ENCODE data around the gene LAMA2. TPM values are rescaled to one million over a fixed set of nuclear protein-coding genes. Genes with fewer than 3 reads are reported as not detected.
"Not testable (repeated sequence)": the region's sequence is repeated elsewhere in the genome, so short reads cannot be mapped to it uniquely, and the experiment has no call there.

Gene LAMA2
- total and polyA plus RNA-seq, 5 donors: 28.7 to 176 (median 134) TPM

DNA sequence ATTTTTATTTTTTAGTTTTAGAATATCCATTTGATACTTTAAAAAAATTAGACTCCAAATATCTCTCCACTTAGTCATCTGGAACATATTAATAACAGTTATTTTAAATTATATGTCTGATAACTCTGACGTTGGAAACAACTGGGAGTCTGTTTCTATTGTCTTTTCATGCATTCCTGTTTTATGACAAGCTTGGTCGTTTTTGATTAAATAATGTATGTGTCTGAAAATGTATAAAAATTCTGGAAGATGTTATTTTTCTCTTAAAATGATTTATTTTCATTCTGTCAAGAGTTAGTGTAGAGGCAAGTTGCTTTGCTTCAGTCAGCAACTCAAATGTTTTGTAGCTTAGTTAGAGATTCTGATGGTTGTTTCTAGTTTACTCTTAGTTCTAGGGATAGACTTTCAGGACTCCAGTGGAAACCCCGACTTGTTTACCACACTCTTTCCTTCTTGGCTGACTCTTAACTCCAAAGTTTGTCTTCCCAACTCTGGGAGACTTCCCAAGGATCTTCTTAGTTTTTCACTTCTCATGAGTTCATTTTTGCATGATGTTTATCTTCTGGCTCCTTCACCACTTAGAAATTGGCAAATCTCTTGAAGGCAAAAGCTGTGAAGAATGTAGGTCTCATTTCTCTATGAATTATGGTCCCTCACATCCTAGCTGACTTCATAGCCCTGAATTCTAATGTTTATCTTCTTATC is 190.9 kb downstream of the LAMA2 start:
- intact Hi-C loops (cut with DNase I): no loop called here
- peaks cover 3% of the 10 kb centered on the region for H3K4me1 ChIP-seq (ENCODE audit: control insufficient read depth, insufficient read depth, low read length)
- ATAC-seq (peak in 1 of 2 donors; percentile 14), DNase-seq (no peak)
- H3K4me3 ChIP-seq (ENCODE audit: low read length): no peak overlapping the region
- H3K27me3 ChIP-seq (ENCODE audit: control insufficient read depth, insufficient read depth): no peaks in the 10 kb centered on the region
- 39% methylated on average over 3 of the region's 3 CpGs for WGBS
- H3K27ac ChIP-seq (ENCODE audit: low read length): no peak overlapping the region
- no peaks in the 10 kb centered on the region for H3K9me3 ChIP-seq (ENCODE audit: control insufficient read depth, low read length)

DNA sequence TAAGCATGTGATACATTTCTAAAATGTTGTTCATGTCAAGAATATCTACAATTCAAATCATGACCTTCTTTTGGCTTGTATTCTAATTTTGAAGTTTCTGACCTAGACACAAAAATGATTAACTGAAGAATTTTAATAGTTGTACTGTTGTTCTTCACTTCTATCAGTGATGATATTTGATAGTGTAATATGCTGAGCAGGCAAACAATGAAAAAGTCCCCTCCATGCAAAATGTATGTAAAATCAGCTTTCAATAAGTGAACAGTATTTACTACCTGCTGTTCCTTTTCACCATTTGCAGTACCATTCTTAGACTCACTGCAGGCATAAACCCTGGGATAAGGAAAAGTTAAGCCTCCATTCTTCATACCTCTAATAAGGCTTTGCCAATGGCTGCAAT is 201.5 kb downstream of the LAMA2 start:
- H3K4me3 ChIP-seq (ENCODE audit: low read length): no peak overlapping the region
- ATAC-seq (no peak), DNase-seq (no peak)
- no peaks in the 10 kb centered on the region for H3K9me3 ChIP-seq (ENCODE audit: control insufficient read depth, low read length)
- H3K27me3 ChIP-seq (ENCODE audit: control insufficient read depth, insufficient read depth): no peaks in the 10 kb centered on the region
- H3K4me1 ChIP-seq (ENCODE audit: control insufficient read depth, insufficient read depth, low read length): no peaks in the 10 kb centered on the region
- H3K27ac ChIP-seq (ENCODE audit: low read length): no peak overlapping the region
- intact Hi-C loops (cut with DNase I): no loop called here

DNA sequence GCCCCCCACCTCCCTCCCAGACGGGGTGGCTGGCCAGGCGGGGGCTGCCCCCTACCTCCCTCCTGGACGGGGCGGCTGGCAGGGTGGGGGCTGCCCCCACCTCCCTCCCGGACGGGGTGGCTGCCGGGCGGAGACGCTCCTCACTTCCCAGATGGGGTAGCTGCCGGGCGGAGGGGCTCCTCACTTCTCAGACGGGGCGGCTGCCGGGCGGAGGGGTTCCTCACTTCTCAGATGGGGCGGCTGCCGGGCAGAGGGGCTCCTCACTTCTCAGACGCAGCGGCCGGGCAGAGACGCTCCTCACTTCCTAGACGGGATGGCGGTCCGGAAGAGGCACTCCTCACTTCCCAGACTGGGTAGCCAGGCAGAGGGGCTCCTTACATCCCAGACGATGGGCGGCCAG is 205.5 kb downstream of the LAMA2 start:
- intact Hi-C loops (cut with DNase I); H3K27ac ChIP-seq (ENCODE audit: low read length); H3K4me1 ChIP-seq (ENCODE audit: control insufficient read depth, insufficient read depth, low read length); H3K27me3 ChIP-seq (ENCODE audit: control insufficient read depth, insufficient read depth); H3K4me3 ChIP-seq (ENCODE audit: low read length); ATAC-seq; H3K9me3 ChIP-seq (ENCODE audit: control insufficient read depth, low read length): not testable (repeated sequence)
- WGBS: 95% methylated on average over 26 of the region's 26 CpGs
- peak in 2 of 3 donors; percentile 41 to 45 for DNase-seq

DNA sequence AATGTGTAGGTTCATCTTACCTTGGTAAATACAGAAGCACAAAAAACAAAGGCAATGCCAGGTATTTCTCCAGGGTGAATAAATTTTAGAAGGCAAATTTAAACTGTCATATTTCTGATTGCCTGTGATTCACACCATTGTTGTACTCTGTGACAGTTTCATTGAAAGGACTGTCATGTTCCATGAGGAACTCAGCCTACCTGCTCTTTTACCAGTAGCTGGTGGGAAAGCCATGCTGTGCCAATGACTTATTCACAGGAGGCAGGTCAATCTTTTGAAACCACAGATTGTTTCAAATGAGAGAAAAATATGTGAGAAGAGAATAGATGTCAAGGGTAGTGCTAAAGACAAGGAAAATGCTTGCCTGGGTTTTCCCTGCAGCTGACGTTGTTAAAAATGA is 206.4 kb downstream of the LAMA2 start:
- no peak for DNase-seq
- H3K9me3 ChIP-seq (ENCODE audit: control insufficient read depth, low read length): no peaks in the 10 kb centered on the region
- no peak overlapping the region for H3K27ac ChIP-seq (ENCODE audit: low read length)
- H3K4me3 ChIP-seq (ENCODE audit: low read length): no peak overlapping the region
- no peaks in the 10 kb centered on the region for H3K4me1 ChIP-seq (ENCODE audit: control insufficient read depth, insufficient read depth, low read length)
- 87% methylated on average over 1 of the region's 1 CpG for WGBS
- ATAC-seq: no peak
- H3K27me3 ChIP-seq (ENCODE audit: control insufficient read depth, insufficient read depth): no peaks in the 10 kb centered on the region
- intact Hi-C loops (cut with DNase I): no loop called here

DNA sequence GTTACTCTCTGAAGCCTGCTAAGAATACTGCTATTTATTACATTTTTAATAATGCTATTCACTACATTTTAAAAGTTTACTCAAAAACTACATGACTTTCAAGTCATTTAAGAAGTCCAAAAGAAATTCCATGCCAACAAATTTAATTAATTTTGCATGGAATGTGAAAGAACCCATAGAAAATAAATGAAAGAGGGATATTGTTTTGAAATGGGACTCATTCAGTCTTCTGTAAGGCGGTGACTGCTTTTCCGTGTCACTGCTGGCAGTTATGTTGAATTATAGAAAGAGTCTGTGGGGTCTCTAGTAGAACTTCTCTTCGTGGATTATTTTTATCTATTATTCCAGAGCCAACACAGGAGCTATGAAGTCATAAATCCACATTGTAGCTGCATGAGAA is 211.2 kb downstream of the LAMA2 start:
- DNase-seq (no peak), ATAC-seq (peak in 1 of 2 donors; percentile 9)
- no peaks in the 10 kb centered on the region for H3K9me3 ChIP-seq (ENCODE audit: control insufficient read depth, low read length)
- 38% methylated on average over 3 of the region's 3 CpGs for WGBS
- H3K4me3 ChIP-seq (ENCODE audit: low read length): no peak overlapping the region
- peaks cover 2% of the 10 kb centered on the region for H3K4me1 ChIP-seq (ENCODE audit: control insufficient read depth, insufficient read depth, low read length)
- H3K27me3 ChIP-seq (ENCODE audit: control insufficient read depth, insufficient read depth): no peaks in the 10 kb centered on the region
- H3K27ac ChIP-seq (ENCODE audit: low read length): no peak overlapping the region
- intact Hi-C loops (cut with DNase I): no loop called here

DNA sequence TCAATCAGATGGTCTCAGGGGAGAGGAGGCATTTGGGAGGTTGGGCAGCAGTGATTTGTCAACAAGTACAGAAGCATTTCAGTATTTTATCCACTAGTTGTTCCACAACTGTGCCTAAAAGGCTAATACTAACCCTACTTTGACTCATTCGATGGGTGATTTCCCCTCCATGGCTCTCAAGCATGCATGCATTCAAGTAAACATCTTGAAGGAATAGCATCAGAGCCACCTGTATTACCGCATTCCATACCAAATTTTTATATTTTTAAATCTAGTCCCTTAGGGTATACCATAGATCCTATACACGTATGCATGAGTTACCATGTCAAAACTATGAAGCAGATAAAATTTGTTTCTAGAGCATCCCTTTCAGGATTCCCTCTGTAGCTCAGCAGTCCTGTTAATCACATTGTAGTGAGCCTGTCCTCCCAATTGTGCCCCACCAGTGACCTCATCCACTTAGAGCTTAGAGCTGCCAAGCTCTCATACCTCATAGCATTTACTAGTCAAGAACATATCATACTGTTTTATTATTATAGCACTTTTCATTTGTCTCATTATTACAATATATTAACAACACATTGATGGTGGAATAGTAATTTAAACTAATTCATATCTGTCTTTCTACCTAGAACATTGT is 213.8 kb downstream of the LAMA2 start:
- DNase-seq (no peak), ATAC-seq (peak; percentile 79 to 82)
- no peaks in the 10 kb centered on the region for H3K9me3 ChIP-seq (ENCODE audit: control insufficient read depth, low read length)
- no peak overlapping the region for H3K27ac ChIP-seq (ENCODE audit: low read length)
- no peaks in the 10 kb centered on the region for H3K27me3 ChIP-seq (ENCODE audit: control insufficient read depth, insufficient read depth)
- H3K4me1 ChIP-seq (ENCODE audit: control insufficient read depth, insufficient read depth, low read length): peaks cover 2% of the 10 kb centered on the region
- H3K4me3 ChIP-seq (ENCODE audit: low read length): no peak overlapping the region
- intact Hi-C loops (cut with DNase I): no loop called here
- whole genome bisulfite sequencing: 81% methylated on average over 3 of the region's 3 CpGs

DNA sequence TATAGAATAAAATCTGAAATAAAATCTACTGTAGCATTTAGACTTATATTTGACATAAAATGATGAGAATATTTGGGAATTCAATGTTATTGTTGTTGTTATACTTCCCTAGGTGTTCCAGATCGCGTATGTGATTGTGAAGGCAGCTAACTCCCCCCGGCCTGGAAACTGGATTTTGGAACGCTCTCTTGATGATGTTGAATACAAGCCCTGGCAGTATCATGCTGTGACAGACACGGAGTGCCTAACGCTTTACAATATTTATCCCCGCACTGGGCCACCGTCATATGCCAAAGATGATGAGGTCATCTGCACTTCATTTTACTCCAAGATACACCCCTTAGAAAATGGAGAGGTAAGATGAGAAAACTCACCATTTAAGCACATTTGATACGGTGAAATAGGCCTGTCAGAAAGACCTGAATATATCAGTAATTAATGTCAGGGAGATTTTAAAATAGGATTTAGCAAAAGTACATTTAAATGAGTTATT is 215.2 kb downstream of the LAMA2 start:
- DNase-seq (no peak), ATAC-seq (no peak)
- H3K4me3 ChIP-seq (ENCODE audit: low read length): no peak overlapping the region
- peaks cover 2% of the 10 kb centered on the region for H3K4me1 ChIP-seq (ENCODE audit: control insufficient read depth, insufficient read depth, low read length)
- H3K9me3 ChIP-seq (ENCODE audit: control insufficient read depth, low read length): no peaks in the 10 kb centered on the region
- WGBS: 81% methylated on average over 9 of the region's 9 CpGs
- intact Hi-C loops (cut with DNase I): no loop called here
- no peak overlapping the region for H3K27ac ChIP-seq (ENCODE audit: low read length)
- no peaks in the 10 kb centered on the region for H3K27me3 ChIP-seq (ENCODE audit: control insufficient read depth, insufficient read depth)

DNA sequence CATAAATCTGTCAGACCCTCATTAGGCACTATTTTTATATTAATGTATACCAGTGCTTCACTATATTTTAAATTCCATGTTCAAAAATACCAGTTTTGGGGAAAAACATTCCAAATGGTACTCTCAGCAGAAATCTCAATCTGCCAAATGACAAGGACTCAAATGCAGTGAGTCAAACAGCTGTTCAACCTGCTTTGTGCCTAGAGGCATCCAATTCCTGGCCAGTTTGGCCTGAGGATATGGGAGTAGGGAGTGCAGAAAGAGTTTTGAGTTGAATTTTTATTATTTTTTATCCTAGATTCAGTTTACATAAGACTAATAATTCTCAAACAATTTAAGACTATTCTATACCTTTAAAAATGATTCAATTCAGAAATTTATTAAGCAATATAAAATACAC is 216.8 kb downstream of the LAMA2 start:
- intact Hi-C loops (cut with DNase I): no loop called here
- Histone ChIP-seq H3K9me3 (ENCODE audit: control insufficient read depth, low read length) (no peaks in the 10 kb centered on the region), H3K27ac (ENCODE audit: low read length) (no peak overlapping the region), H3K4me3 (ENCODE audit: low read length) (no peak overlapping the region), H3K27me3 (ENCODE audit: control insufficient read depth, insufficient read depth) (no peaks in the 10 kb centered on the region), H3K4me1 (ENCODE audit: control insufficient read depth, insufficient read depth, low read length) (peaks cover 2% of the 10 kb centered on the region)
- ATAC-seq (no peak), DNase-seq (no peak)

DNA sequence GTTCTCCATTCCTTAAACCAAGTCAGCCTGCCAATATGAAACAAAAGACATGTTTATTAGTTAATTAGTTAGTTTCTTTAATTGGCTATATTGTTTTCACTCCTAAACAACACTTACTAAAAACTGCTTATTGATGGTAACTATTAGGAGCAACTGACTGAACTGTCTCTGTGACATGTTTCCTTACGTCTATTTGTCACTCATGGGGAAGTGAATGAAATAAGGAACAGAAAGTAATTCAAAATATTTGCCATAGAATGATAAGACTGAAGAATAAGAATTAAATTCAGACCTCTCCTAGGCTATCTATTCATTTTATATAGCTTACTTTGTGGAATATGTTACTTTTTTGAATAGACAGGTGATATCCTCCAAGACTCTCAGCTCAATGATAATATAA is 217.2 kb downstream of the LAMA2 start:
- 76% methylated on average over 1 of the region's 1 CpG for WGBS
- Histone ChIP-seq H3K27me3 (ENCODE audit: control insufficient read depth, insufficient read depth) (no peaks in the 10 kb centered on the region), H3K9me3 (ENCODE audit: control insufficient read depth, low read length) (no peaks in the 10 kb centered on the region), H3K4me3 (ENCODE audit: low read length) (no peak overlapping the region), H3K4me1 (ENCODE audit: control insufficient read depth, insufficient read depth, low read length) (peaks cover 5% of the 10 kb centered on the region), H3K27ac (ENCODE audit: low read length) (no peak overlapping the region)
- DNase-seq (no peak), ATAC-seq (no peak)
- intact Hi-C loops (cut with DNase I): no loop called here

DNA sequence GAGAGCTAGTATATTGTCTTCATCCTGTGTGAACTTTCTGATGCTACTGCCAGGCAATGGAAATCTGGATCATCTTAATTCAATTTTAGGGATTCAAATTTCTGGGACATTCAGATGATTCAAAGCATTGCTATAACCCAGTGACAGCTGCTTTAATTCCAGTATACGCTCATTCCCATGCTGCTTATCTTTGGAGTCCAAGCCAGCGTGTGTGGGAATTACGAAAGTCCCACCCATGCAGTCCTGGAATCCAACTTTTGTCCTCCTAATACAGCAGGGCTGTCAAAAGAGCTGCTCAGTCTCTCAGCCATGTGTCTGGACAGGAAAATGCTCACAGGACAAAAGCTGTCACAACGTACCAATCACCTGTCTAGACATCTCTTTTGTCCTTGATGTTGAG is 219.8 kb downstream of the LAMA2 start:
- Histone ChIP-seq H3K4me3 (ENCODE audit: low read length) (no peak overlapping the region), H3K27me3 (ENCODE audit: control insufficient read depth, insufficient read depth) (no peaks in the 10 kb centered on the region), H3K4me1 (ENCODE audit: control insufficient read depth, insufficient read depth, low read length) (peaks cover 3% of the 10 kb centered on the region), H3K9me3 (ENCODE audit: control insufficient read depth, low read length) (no peaks in the 10 kb centered on the region), H3K27ac (ENCODE audit: low read length) (peak overlapping the region; percentile 72)
- DNase-seq: peak; percentile 63 to 80 (median 70)
- WGBS: 31% methylated on average over 4 of the region's 4 CpGs
- intact Hi-C loops (cut with DNase I): no loop called here
- ATAC-seq: peak; percentile 92

DNA sequence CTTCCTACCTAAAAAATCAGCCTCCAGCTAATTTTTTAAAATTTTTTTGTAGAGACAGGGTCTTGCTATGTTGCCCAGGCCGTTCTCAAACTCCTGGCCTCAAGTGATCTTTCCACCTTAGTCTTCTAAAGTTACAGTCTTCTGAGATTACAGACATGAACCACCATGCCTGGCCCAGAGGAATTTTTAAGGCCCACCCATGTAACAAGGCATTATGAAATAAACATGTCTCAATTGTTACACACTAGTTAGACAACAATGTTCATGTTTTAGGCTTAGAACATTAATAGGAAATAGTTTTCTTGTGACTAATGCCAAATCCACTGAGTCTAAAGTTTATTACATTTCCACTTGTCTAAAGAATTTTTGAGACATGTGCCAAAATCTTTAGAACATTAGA is 221.2 kb downstream of the LAMA2 start:
- H3K4me1 ChIP-seq (ENCODE audit: control insufficient read depth, insufficient read depth, low read length): peaks cover 3% of the 10 kb centered on the region
- no peaks in the 10 kb centered on the region for H3K9me3 ChIP-seq (ENCODE audit: control insufficient read depth, low read length)
- no peak for DNase-seq
- intact Hi-C loops (cut with DNase I): no loop called here
- WGBS: 69% methylated on average over 1 of the region's 1 CpG
- no peaks in the 10 kb centered on the region for H3K27me3 ChIP-seq (ENCODE audit: control insufficient read depth, insufficient read depth)
- H3K4me3 ChIP-seq (ENCODE audit: low read length): no peak overlapping the region
- peak; percentile 16 to 74 for ATAC-seq
- peak overlapping the region; percentile 45 for H3K27ac ChIP-seq (ENCODE audit: low read length)

Measured in right cardiac atrium (tissue), 5 donors.